Measurements from ENCODE around the gene ACSM5.

Gene ACSM5

GRCh38 chr16:20409398-20410120, at the start of gene ACSM5:
TSS of gene ACSM5 (plus strand) at chr16:20409534. CDS start at chr16:20411485, 1,951 bp downstream.
- no peak for DNase-seq (ENCODE audit: low spot score)

- peak; percentile 22 for DNase-seq (ENCODE audit: low spot score)
These were observed 49.3 kb upstream of the ACSM5 start for GRCh38 chr16:20359997-20360396.

- DNase-seq (ENCODE audit: low spot score), result no peak
These were observed 46.1 kb upstream of the ACSM5 start for GRCh38 chr16:20363191-20363590.

- DNase-seq (ENCODE audit: low spot score), result no peak
These were observed 45.3 kb upstream of the ACSM5 start for GRCh38 chr16:20364051-20364450.

- DNase-seq (ENCODE audit: low spot score), result no peak
These were observed 39.8 kb upstream of the ACSM5 start for GRCh38 chr16:20369452-20370054.

- no peak for DNase-seq (ENCODE audit: low spot score)
These were observed 36.6 kb upstream of the ACSM5 start for GRCh38 chr16:20372701-20373100.

GRCh38 chr16:20377181-20377580, 32.2 kb upstream of the ACSM5 start:
- no peak for DNase-seq (ENCODE audit: low spot score)

GRCh38 chr16:20380782-20381181, 28.6 kb upstream of the ACSM5 start:
- no peak for DNase-seq (ENCODE audit: low spot score)

GRCh38 chr16:20382202-20382948, 27.0 kb upstream of the ACSM5 start:
- no peak for DNase-seq (ENCODE audit: low spot score)

GRCh38 chr16:20383106-20384029, 26.0 kb upstream of the ACSM5 start:
- DNase-seq (ENCODE audit: low spot score), result peak; percentile 68

- DNase-seq (ENCODE audit: low spot score), result peak; percentile 34
These were observed 23.2 kb upstream of the ACSM5 start for GRCh38 chr16:20385844-20386832.

GRCh38 chr16:20387978-20388377, 21.4 kb upstream of the ACSM5 start:
- no peak for DNase-seq (ENCODE audit: low spot score)

- no peak for DNase-seq (ENCODE audit: low spot score)
These were observed 20.5 kb upstream of the ACSM5 start for GRCh38 chr16:20388854-20389253.

- no peak for DNase-seq (ENCODE audit: low spot score)
These were observed 18.3 kb upstream of the ACSM5 start for GRCh38 chr16:20391045-20391444.

GRCh38 chr16:20393801-20394577, 15.3 kb upstream of the ACSM5 start:
- no peak for DNase-seq (ENCODE audit: low spot score)

- DNase-seq (ENCODE audit: low spot score), result no peak
These were observed 13.4 kb upstream of the ACSM5 start for GRCh38 chr16:20395946-20396345.

- no peak for DNase-seq (ENCODE audit: low spot score)
These were observed 12.4 kb upstream of the ACSM5 start for GRCh38 chr16:20396846-20397467.

GRCh38 chr16:20397468-20398074, 11.8 kb upstream of the ACSM5 start:
- DNase-seq (ENCODE audit: low spot score), result no peak

GRCh38 chr16:20398603-20399002, 10.7 kb upstream of the ACSM5 start:
- DNase-seq (ENCODE audit: low spot score), result no peak
